ENCODE results near the gene PPP1R1C.
A peak's percentile ranks its signal among the peaks of the same experiment; 100 is the strongest.
"Not testable (repeated sequence)": the region's sequence is repeated elsewhere in the genome, so short reads cannot be mapped to it uniquely, and the experiment has no call there.

The PPP1R1C gene

DNA sequence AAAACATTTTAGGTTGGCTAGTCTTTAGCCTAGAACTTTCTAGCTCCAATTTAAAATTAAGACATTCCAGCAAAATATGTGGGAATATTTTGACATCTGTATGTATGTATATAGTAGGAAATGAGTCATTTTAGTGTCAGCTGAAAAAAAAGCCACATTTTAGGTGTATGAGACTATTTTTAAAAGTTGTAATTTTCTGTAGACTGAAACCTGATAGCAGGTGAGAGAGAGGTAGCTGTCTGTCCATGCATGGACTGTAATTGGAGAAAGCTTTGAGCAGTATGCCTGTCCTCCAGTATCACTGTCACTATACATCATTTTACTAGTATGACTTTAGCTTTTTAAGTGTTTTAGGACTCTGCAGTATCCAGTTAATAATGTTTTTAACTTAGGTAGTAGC lies 26.1 kb upstream of the PPP1R1C start:
- ChIA-PET CTCF (interaction anchor here (1.0 kb wide), 1 partner anchor 118 kb away, joined by 4 read pairs; no protein-coding TSS in a partner anchor), POLR2A (no interaction called here)
- TF ChIP-seq FOXA1 (IDR thresholded peaks at IDR 0.05), result no peak
- no peak for TF ChIP-seq ELF4 (IDR thresholded peaks at IDR 0.05)
- no peak for TF ChIP-seq ARNT (IDR thresholded peaks at IDR 0.05)
- no peak for TF ChIP-seq HDGF (IDR thresholded peaks at IDR 0.05; ENCODE audit: borderline replicate concordance)
- no peak for TF ChIP-seq CTBP1 (IDR thresholded peaks at IDR 0.05; ENCODE audit: borderline replicate concordance)
- no peak for TF ChIP-seq NFRKB (IDR thresholded peaks at IDR 0.05)
- no peak for TF ChIP-seq TARDBP (IDR thresholded peaks at IDR 0.05)
- no peak for TF ChIP-seq FOXK2 (IDR thresholded peaks at IDR 0.05)
- no peak for DNase-seq (ENCODE audit: extremely low spot score)

DNA sequence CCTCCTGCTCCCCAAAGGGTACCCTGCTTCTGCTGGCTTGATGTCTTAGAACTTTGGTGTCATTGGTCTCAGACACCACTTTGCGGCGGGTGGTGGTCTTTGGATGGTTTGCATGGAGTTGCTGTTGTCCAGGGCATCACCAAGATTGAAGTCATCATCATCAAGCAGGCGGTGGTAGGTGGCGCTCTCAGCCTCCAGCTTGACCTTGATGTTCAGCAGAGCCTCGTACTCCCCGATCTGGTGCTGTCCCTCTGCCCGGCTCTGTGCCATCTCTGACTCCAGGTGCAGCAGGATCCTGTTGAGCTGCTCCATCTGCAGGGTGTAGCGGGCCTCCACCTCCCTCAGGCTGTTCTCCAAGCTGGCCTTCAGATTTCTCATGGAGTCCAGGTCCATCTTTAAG lies 24.5 kb upstream of the PPP1R1C start:
- CTCF ChIA-PET; POLR2A ChIA-PET; DNase-seq (ENCODE audit: extremely low spot score): not testable (repeated sequence)

DNA sequence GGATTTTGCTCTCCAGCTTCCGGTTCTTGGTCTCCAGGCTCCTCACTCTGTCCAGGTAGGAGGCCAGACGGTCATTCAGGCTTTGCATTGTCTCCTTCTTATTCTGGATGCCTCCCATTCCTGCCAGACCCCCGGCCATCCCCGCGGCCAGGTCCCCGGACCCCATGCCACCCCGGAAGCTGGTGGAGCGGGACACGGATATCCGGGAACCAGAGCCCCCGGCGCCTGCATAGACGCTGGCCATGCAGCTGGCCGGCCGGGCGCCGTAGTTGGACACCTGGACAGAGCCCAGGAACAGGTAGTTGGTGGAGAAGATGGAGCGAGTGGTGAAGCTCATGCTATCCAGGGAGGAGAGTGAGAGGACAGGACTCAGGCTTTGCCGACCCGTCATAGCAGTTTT lies 23.5 kb upstream of the PPP1R1C start:
- POLR2A ChIA-PET, result no interaction called here
- DNase-seq (ENCODE audit: extremely low spot score), result no peak
- TF ChIP-seq HDGF (IDR thresholded peaks at IDR 0.05; ENCODE audit: borderline replicate concordance), result no peak
- TF ChIP-seq, protein P1, sequence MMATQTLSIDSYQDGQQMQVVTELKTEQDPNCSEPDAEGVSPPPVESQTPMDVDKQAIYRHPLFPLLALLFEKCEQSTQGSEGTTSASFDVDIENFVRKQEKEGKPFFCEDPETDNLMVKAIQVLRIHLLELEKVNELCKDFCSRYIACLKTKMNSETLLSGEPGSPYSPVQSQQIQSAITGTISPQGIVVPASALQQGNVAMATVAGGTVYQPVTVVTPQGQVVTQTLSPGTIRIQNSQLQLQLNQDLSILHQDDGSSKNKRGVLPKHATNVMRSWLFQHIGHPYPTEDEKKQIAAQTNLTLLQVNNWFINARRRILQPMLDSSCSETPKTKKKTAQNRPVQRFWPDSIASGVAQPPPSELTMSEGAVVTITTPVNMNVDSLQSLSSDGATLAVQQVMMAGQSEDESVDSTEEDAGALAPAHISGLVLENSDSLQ (IDR thresholded peaks at IDR 0.05), result no peak
- TF ChIP-seq ARNT (IDR thresholded peaks at IDR 0.05), result no peak
- CTCF ChIA-PET, result no interaction called here

DNA sequence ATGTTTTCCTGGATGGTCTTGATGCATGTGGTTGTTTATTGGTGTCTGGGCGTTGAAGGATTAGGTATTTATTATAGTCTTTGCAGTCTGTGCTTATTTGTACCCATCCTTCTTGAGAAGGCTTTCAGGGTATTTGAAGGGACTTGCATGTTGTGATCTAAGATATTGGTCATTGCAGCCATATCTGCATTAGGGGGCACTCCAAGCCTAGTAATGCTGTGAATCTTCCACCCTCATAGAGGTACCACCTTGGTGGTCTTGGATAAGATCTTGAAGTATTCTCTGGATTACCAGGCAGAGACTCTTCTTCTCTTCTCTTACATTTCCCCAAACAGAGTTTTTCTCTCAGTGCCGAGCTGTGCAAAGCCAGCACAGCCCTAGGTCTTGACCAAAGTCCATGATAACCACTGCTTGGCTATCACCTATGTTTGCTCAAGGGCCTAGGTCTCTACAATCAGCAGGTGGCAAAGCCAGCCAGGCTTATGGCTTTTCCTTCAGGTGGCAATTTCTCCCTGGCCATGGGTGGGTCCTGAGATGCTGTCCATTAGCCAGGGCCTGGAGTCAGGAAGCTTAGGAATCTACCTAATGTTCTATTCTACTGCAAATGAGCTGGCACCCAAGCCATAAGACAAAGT lies 15.4 kb upstream of the PPP1R1C start:
- TF ChIP-seq ZNF384 (IDR thresholded peaks at IDR 0.05), result no peak
- no peak for TF ChIP-seq TARDBP (IDR thresholded peaks at IDR 0.05)
- no peak for DNase-seq (ENCODE audit: extremely low spot score)
- CTCF ChIA-PET, result no interaction called here
- POLR2A ChIA-PET, result interaction anchor here (0.6 kb wide), 1 partner anchor 89 kb away, joined by 3 read pairs; no protein-coding TSS in a partner anchor

DNA sequence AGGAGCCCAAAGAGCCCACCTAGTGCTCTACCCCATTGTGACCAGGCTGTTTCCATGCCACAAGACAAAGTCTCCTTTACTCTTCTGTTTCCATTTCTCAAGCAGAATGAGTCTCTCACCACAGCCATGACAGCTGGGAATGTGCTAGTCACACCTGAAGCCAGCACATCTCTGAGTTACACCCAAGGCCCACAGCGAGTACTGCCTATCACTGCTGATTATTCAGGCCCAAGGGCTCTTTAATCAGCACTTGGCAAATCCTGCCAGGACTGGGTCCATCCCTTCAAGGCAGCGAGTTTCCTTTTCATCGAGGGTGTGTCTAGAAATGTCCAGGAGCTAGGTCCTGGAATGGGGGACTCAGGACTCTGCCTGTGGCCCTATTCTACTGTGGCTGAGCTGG lies 14.6 kb upstream of the PPP1R1C start:
- no peak for DNase-seq (ENCODE audit: extremely low spot score)
- ChIA-PET POLR2A (interaction anchor here (0.6 kb wide), 1 partner anchor 88 kb away, joined by 3 read pairs; no protein-coding TSS in a partner anchor), CTCF (interaction anchor here (0.7 kb wide), 1 partner anchor 16 kb away, joined by 4 read pairs; no protein-coding TSS in a partner anchor)
- no peak for TF ChIP-seq BHLHE40 (IDR thresholded peaks at IDR 0.05; ENCODE audit: borderline replicate concordance)
- no peak for TF ChIP-seq TARDBP (IDR thresholded peaks at IDR 0.05)
- TF ChIP-seq LEF1 (IDR thresholded peaks at IDR 0.05; ENCODE audit: borderline replicate concordance), result no peak
- no peak for TF ChIP-seq SUZ12 (IDR thresholded peaks at IDR 0.05)
- TF ChIP-seq, protein P1 (IDR thresholded peaks at IDR 0.05), result no peak
- no peak for TF ChIP-seq HDGF (IDR thresholded peaks at IDR 0.05; ENCODE audit: borderline replicate concordance)
- TF ChIP-seq L3MBTL2 (conservative IDR thresholded peaks at IDR 0.05), result no peak
- TF ChIP-seq ZNF384 (IDR thresholded peaks at IDR 0.05), result no peak
- TF ChIP-seq FOXK2 (IDR thresholded peaks at IDR 0.05), result no peak
- no peak for TF ChIP-seq FOXM1 (IDR thresholded peaks at IDR 0.05; ENCODE audit: borderline replicate concordance)
- TF ChIP-seq SP1 (IDR thresholded peaks at IDR 0.05), result no peak
- TF ChIP-seq ARNT (IDR thresholded peaks at IDR 0.05), result no peak
- no peak for TF ChIP-seq ELF4 (IDR thresholded peaks at IDR 0.05)
- no peak for TF ChIP-seq CTBP1 (IDR thresholded peaks at IDR 0.05; ENCODE audit: borderline replicate concordance)
- no peak for TF ChIP-seq NFRKB (IDR thresholded peaks at IDR 0.05)
- no peak for TF ChIP-seq FOXA1 (IDR thresholded peaks at IDR 0.05)

DNA sequence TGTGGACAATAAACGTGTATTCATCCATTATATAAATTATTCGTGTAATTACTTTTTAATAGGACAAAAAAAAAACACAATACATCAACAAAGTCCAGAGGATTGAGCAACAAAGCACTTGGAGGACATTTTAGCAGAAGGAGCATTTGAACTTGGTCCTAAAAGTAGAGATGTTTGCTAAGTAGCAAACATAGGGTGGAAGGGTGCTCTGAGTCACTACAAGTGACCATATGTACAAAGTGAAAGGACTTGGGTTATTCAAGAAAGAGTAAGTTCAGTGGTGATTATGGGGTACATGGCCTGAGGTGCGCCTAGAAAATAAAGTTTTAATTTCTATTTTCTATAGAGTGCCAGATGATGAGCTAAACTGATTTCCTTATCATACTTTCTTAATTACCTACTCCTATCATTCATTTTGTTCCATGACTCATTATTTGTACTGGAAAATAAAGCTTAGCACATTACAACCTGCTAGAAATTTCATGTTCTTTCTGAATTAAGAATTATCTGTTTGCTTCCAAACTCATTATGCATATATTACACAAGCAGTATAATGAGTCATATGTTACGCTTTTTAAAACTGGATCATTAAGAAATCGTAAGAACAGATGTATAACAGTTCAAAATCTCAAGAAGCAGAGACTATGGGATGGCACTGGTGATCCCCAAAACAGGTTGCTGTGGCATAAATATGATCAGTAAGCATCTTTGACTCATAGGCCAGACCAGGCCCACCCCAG lies 13.1 kb upstream of the PPP1R1C start:
- no peak for DNase-seq (ENCODE audit: extremely low spot score)
- ChIA-PET CTCF (interaction anchor here (0.9 to 1.0 kb wide), 2 partner anchors 18 to 19 kb away, joined by 3 read pairs; no protein-coding TSS in a partner anchor), POLR2A (no interaction called here)
- TF ChIP-seq HDGF (IDR thresholded peaks at IDR 0.05; ENCODE audit: borderline replicate concordance), result no peak
- TF ChIP-seq ZNF384 (IDR thresholded peaks at IDR 0.05), result no peak
- TF ChIP-seq, protein P1 (IDR thresholded peaks at IDR 0.05), result no peak

DNA sequence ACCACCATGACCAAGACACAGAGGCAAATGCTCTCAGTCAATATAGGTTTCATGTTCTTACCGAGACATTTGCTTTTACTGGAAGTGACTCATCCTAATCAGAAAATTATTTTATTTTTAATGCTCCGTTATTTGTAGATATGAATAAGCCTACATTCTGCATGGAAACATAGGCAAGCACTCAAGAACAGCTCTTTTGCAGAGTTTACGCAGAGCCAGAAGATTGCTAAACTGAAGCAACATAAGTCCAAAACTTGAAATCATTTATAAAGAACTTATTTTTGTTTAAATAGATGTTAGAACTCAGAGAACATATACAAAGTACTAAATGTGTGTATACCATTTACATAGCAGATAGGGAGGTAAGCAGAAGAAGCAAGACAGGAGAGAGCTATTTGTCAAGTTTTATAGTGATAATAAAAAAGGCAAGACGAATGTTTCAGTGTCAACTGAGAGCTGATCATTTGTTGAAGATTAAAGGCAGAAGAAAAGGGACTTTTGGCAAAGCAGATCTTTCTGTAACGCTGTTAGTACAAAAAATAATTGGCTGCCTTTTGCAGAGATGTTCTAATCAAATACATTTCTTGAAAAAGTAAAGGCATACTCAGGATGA lies 12.4 kb upstream of the PPP1R1C start:
- TF ChIP-seq, protein P1 (IDR thresholded peaks at IDR 0.05), result peak; percentile 68
- TF ChIP-seq L3MBTL2 (conservative IDR thresholded peaks at IDR 0.05), result no peak
- no peak for TF ChIP-seq FOXA1 (IDR thresholded peaks at IDR 0.05)
- TF ChIP-seq BHLHE40 (IDR thresholded peaks at IDR 0.05; ENCODE audit: borderline replicate concordance), result no peak
- TF ChIP-seq TARDBP (IDR thresholded peaks at IDR 0.05), result no peak
- CTCF ChIA-PET, result interaction anchor here (0.9 to 1.0 kb wide), 2 partner anchors 18 to 20 kb away, joined by 3 read pairs; no protein-coding TSS in a partner anchor
- no peak for DNase-seq (ENCODE audit: extremely low spot score)
- POLR2A ChIA-PET, result no interaction called here

All from HEK293T (cell line).